HG03565 (cell line): ENCODE measurements around the gene GABPA.
"Not testable (repeated sequence)": the region's sequence is repeated elsewhere in the genome, so short reads cannot be mapped to it uniquely, and the experiment has no call there.

Source experiments
- ATAC-seq: cut with Tn5 transposase; IDR thresholded peaks from one replicate; pipeline ENCODE4 v1.9.1; 2021; ENCODE audit warnings: mild to moderate bottlenecking, moderate library complexity; ENCODE audit not compliant: unreplicated experiment

Gene GABPA

DNA sequence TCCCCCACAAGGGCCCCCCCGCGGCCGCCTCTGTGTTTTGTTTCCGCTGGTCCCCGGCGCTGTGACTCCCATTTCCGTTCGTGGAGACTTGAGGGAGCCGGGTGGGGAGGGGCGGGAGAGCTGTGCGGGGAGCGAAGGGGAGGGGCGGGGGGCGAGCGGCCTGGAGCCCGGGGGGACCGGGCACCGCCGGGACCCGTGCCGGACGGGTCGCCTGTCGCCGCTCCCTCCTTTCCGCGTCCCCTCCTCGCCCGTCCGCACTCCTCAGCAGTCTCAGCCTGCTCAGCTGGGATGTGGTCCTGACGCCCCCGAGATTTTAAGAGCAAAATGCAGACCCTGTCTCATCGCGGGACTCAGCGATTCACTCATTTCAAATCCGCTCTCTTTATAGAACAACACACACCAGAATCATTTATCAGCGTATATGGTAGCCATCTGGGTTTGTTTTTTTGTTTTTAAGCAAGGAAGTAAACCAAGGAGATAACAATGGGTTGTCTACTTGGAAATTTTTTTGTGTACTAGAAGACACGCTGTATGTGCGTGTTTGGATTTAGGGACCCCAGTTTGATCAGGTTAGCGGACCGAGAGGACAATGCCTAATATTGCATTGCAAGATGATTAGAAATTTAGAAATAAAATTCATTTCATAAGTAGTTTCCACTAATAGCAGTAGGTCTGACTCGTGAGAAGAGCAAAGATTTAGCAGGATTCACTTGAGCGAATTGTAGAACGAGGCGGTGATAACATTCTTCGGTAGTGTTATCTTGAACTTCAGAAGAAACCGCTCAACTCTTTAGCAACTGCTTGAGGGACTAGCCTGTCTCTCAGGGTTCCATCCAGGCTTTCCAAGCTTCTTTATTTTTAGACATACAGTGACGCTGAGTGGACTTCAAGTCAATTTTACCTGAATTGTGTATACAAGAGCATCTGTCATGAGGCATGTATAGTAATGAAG is 1.1 kb downstream of the GABPA start:
- ATAC-seq: peak; percentile 6

GRCh38 chr21:25737421-25737820 is 2.6 kb downstream of the GABPA start:
- no peak for ATAC-seq

- no peak for ATAC-seq
Measured at GRCh38 chr21:25742900-25743299, 8.1 kb downstream of the GABPA start.

DNA sequence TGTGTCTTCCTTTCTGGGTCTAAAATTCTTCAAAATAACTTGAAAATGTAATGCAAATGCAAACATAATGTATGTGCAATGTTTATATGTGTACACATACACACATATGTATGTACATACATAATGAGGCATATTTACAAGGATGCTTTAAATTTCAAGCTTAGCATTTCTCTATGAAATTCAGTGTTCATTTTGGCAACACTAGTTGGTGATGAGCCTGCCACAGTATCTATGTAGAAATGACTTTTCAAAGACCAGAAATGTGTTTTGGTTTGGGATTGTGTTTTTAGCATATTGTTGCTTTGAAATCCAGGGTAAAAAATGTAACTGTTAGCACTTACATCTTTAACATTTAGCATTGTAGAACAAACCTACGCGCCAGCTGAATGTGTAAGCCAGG is 10.1 kb downstream of the GABPA start:
- ATAC-seq: no peak

- ATAC-seq: no peak
Measured at GRCh38 chr21:25750085-25750484, 15.3 kb downstream of the GABPA start.

DNA sequence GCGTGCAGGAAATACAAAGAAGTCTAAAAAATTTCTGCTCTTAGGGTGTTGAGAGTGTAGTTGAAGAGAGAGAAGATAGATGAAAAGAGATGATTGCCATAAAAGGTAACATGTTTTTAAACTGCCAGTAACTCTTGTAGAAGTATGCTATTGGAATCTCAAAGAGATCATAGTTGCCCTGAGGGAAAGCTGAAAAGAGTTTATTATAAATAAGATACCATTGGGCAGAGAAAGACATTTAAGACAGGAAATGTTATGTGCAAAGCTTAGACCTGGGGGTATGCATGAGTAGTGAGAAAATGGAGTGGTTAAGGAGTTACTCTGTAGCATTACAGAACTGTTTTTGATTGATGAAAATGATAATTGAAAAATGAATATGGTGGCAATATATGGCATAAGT is 17.6 kb downstream of the GABPA start:
- ATAC-seq: no peak

DNA sequence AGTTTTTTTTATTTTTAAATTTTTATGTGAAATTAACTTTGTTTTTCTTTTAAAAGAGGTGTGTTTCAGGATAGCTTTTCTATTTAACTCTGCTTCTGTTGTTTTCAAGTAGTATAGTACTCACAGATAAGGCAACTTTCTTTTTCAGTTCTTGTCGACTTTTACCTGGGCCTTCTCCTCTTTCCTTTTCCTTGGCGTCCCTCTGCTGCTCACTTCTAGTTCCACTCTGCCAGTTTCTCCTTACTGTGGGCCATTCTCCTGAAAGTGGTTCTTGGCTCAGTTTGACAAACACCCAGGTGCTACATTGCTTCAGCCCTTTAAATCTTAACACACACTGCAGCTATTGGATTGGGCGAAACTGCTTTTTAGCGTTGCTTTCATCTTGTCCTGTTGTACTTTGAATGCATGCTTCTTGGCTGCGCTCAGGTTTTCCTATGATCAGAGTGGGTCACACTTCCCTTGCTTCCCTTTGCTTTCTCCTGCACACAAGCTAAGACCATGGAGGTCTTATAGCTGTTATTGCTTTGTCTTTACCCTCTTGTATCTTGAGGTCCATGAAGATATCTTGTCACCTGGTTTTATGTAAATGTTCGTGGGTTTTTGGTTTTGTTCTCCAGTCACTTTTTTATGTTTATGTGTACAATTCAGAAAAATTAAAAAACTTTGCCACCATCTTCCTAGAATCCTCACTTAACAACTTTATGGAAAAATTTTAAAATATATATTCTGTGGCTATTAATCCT is 21.6 kb downstream of the GABPA start:
- no peak for ATAC-seq

- no peak for ATAC-seq
Measured at GRCh38 chr21:25757531-25757930, 22.8 kb downstream of the GABPA start.

GRCh38 chr21:25759573-25759972 is 24.8 kb downstream of the GABPA start:
- ATAC-seq: no peak

DNA sequence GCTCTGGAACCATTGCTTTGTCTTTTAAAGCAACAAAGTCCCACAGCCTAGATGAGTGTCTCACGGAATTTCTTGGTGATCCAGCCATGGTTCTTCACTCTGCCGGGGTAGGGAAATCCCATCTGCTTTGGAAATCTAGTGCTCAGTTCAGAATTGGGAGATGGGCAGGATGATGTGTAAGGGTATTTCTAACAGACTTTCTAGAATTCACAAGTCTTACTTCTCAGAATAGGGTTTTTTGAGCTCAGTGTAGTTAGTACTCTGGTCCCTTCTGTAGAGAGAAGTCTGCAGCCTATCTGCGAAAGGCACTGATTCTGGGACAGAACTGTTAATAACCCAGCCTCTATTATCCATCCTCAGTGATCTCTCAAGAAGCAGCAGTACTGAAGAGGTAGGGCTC is 25.3 kb downstream of the GABPA start:
- ATAC-seq: no peak

DNA sequence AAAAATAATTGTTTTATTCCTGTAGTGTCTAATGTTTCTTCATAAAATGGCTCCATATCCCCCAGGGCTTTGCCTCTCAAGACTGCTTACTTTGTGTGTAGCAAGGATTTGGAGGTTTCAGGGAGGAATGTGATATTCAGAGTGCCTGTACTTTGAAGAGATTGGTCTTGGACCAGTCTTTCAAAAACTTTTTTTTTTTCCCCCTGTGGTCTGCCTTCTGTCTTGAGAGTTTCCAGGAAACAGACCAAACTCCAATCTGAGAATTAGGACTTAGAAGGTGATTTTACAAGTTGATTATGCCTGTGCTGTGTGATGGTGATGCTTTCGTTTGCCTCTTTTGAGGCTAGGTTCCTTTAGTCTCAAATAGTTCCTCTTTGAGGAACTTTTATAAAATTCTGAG is 25.9 kb downstream of the GABPA start:
- ATAC-seq: no peak

- no peak for ATAC-seq
Measured at GRCh38 chr21:25764065-25764464, 29.3 kb downstream of the GABPA start.

- no peak for ATAC-seq
Measured at GRCh38 chr21:25767921-25768320, 33.1 kb downstream of the GABPA start.

DNA sequence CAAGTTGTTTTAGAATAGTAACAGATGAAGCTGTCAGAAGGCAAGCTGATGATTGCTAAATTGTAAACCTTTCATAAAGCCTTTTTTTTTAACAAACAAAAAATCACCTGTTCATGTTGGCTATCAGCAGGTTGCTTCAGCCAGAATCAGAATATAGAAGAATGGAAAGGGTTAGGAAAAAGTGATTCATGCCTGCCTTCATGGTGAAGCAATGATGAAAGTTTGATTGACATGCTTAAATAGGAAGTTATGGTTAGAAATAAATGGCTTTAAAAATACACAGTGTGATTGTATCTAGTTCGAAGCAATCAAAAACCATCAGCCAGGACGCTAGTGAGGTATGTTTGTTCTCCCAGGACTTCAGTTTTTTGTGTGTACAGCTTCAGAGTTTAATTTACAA is 37.9 kb downstream of the GABPA start:
- ATAC-seq: no peak

DNA sequence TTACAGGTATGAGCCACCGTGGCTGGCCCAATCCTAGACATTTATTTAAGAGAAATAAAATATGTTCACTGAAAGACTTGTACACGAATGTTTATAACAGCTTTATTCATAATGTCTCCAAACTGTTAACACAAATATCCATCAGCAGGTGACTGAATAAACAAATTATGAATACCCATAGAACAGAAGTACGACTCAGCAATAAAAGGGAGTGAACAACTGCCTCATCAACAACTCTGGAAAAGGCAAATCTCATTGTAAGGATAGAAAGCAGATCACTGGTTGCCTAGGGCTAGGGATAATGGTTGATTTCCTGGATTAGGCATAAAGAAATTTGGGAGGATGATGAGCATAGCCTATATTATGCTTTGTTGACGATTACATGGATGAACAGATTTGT is 41.7 kb downstream of the GABPA start:
- no peak for ATAC-seq

DNA sequence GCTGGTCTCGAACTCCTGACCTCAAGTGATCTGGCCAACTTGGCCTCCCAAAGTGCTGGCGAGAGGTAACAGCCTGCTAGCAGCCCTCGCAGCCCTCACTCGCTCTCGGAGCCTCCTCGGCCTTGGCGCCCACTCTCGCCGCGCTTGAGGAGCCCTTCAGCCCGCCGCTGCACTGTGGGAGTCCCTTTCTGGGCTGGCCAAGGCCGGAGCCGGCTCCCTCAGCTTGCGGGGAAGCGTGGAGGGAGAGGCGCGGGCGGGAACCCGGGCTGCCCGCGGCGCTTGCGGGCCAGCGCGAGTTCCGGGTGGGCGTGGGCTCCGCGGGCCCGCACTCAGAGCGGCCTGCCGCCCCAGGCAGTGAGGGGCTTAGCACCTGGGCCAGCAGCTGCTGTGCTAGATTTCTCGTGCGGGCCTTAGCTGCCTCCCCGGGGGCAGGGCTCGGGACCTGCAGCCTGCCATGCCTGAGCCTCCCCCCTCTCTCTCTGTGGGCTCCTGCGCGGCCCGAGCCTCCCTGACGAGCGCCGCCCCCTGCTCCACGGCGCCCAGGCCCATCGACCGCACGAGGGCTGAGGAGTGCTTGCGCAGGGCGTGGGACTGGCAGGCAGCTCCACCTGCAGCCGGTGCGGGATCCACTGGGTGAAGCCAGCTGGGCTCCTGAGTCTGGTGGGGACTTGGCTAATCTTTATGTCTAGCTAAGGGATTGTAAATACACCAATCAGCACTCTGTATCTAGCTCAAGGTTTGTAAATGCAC is 43.5 kb downstream of the GABPA start:
- not testable (repeated sequence) for ATAC-seq

DNA sequence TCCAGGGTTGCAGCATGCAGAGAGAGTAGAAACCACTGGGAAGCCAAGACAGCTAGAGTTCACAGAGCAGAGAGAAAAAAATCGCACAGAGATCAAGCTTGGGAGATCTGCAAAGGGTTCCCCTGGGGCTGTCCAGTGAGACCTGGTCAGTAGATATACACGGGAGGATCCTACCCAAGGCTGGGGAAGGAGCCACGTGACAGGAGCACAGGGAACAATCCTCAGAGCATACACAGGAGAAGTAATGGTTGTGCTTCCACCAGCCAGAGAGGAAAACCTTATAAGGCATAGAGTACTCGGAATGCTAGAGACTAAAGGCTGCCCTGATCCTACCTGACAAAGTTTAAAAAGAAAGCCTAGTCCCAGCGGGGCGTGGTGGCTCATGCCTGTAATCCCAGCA is 53.9 kb downstream of the GABPA start:
- ATAC-seq: no peak

GRCh38 chr21:25790122-25790877 is 55.5 kb downstream of the GABPA start:
- no peak for ATAC-seq

DNA sequence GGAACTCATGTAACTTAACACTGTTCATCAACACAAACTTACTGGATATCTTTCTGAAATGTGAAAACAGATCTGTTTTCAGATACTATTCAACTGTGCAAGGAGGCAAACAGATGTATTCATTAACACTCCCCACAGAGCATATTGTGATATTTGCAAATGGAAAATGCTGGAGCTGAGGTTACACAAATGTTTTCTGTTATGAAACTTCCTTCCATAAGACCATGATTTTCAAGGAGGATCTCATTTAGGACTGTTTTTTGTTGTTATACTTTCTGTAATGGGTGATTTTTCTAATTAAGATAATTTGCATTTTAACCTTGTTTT is 56.1 kb downstream of the GABPA start:
- no peak for ATAC-seq

- ATAC-seq: no peak
Measured at GRCh38 chr21:25791319-25791718, 56.5 kb downstream of the GABPA start.
